GM12878 (cell line): ENCODE data around the gene C21orf91. TPM values are rescaled to one million over a fixed set of nuclear protein-coding genes. Genes with fewer than 3 reads are reported as not detected.

ENCODE experiments used
- ATAC-seq: fragments of 200-7000 bp; cut with Tn5 transposase; 3 replicates; pipeline ENCODE4 v1.9.1; 2020; ENCODE audit warnings: mild to moderate bottlenecking, moderate library complexity
- BruUV-seq: library from RNA; stranded (reverse); fragments of 400-500 nt; replicated peaks from 2 replicates; lab custom pipeline; 2021; lab: Mats Ljungman, UMichigan
- CTCF ChIA-PET: fragments of 300-600 bp; sonication (Branson Sonifier 250); formaldehyde crosslinking; extraction: SDS; loops from one replicate; lab custom pipeline; 2021; ENCODE audit warnings: inconsistent platforms; lab: Yijun Ruan, JAX
- POLR2A ChIA-PET: fragments of 350-600 bp; formaldehyde crosslinking; extraction: SDS; loops from one replicate; lab custom pipeline; 2021; ENCODE audit warnings: inconsistent platforms; lab: Charles Lee
- RAD21 ChIA-PET: fragments of 300-600 bp; sonication (Branson Sonifier 250); formaldehyde crosslinking; loops from one replicate; lab custom pipeline; 2023; ENCODE audit warnings: antibody characterized with exemption; ENCODE audit not compliant: unreplicated experiment; lab: Charles Lee
- SMC1A ChIA-PET: fragments of 300-600 bp; sonication (Branson Sonifier 250); formaldehyde crosslinking; loops from one replicate; lab custom pipeline; 2023; ENCODE audit not compliant: unreplicated experiment, uncharacterized antibody; lab: Charles Lee
- DNase-seq: peaks from one replicate; pipeline ENCODE4 v3.0.0-alpha.2; 2011; ENCODE audit warnings: low read depth, low spot score
- FAIRE-seq: peaks from 3 replicates; lab custom pipeline; 2011; peaks lifted over from hg19 to GRCh38; lab: Jason Lieb, UNC
- H2AFZ ChIP-seq: 2 replicates; pipeline ENCODE4 v1.6.0; 2011; ENCODE audit warnings: low read depth, low read length, control low read depth; ENCODE audit not compliant: control insufficient read depth
- H3K27ac ChIP-seq: 2 replicates; pipeline ENCODE4 v1.5.1; 2011; ENCODE audit warnings: control low read depth; ENCODE audit not compliant: control insufficient read depth, insufficient read depth
- H3K27me3 ChIP-seq, 2 experiments: replicated peaks in 1 of 2; 2 replicates each; pipeline versions ENCODE4 v1.6.0 to v1.6.1; 2011; ENCODE audit warnings: low read length in 1 of 2; ENCODE audit not compliant: control insufficient read depth in 2 of 2, insufficient read depth in 2 of 2
- H3K36me3 ChIP-seq, 2 experiments: 2 replicates each; pipeline ENCODE4 v1.5.1; 2011; ENCODE audit warnings: low read length in 1 of 2; ENCODE audit not compliant: control insufficient read depth in 2 of 2, insufficient read depth in 2 of 2
- H3K4me1 ChIP-seq: 2 replicates; pipeline ENCODE4 v1.6.1; 2011; ENCODE audit warnings: mild to moderate bottlenecking, low read length, moderate library complexity, mixed read lengths; ENCODE audit not compliant: control insufficient read depth, insufficient read depth
- H3K4me2 ChIP-seq: 2 replicates; pipeline ENCODE4 v1.6.0; 2011; ENCODE audit warnings: control low read depth; ENCODE audit not compliant: control insufficient read depth, insufficient read depth
- H3K4me3 ChIP-seq: fragments of 200-600 bp; sonication (generic); 2 replicates; pipeline ENCODE4 v1.5.1; 2016
- H3K79me2 ChIP-seq: 2 replicates; pipeline ENCODE4 v1.6.0; 2011; ENCODE audit warnings: low read length; ENCODE audit not compliant: control insufficient read depth, insufficient read depth
- H3K9ac ChIP-seq: 2 replicates; pipeline ENCODE4 v1.8.0; 2011; ENCODE audit warnings: low read length, control low read depth, mixed read lengths; ENCODE audit not compliant: control insufficient read depth, insufficient read depth
- H3K9me3 ChIP-seq: replicated peaks from 3 replicates; pipeline ENCODE4 v1.5.1; 2011; ENCODE audit warnings: mild to moderate bottlenecking, low read length; ENCODE audit not compliant: control insufficient read depth, insufficient read depth
- H4K20me1 ChIP-seq: 2 replicates; pipeline ENCODE4 v1.6.0; 2011; ENCODE audit not compliant: control insufficient read depth, insufficient read depth
- ATF7 ChIP-seq: fragments of 450-650 bp; IDR thresholded peaks from 2 replicates; pipeline ENCODE4 v1.6.1; 2016; ENCODE audit warnings: low read depth, mild to moderate bottlenecking
- CHD4 ChIP-seq: fragments of 200-600 bp; sonication (generic); IDR thresholded peaks from 2 replicates; pipeline ENCODE4 v1.6.1; 2016; ENCODE audit warnings: mild to moderate bottlenecking
- MEF2A ChIP-seq: IDR thresholded peaks from 2 replicates; pipeline ENCODE4 v1.6.1; 2011; ENCODE audit warnings: low read depth, mild to moderate bottlenecking, low read length, moderate library complexity; ENCODE audit not compliant: insufficient read depth
- NFIC ChIP-seq: IDR thresholded peaks from 2 replicates; pipeline ENCODE4 v1.6.1; 2012; ENCODE audit warnings: low read depth, mild to moderate bottlenecking, inconsistent platforms, low read length, moderate library complexity
- NFXL1 ChIP-seq: fragments of 450-650 bp; IDR thresholded peaks from 2 replicates; pipeline ENCODE4 v1.6.1; 2017; ENCODE audit warnings: antibody characterized with exemption, mild to moderate bottlenecking, borderline replicate concordance
- NFYB ChIP-seq: IDR thresholded peaks from 2 replicates; pipeline ENCODE4 v1.6.1; 2011; ENCODE audit warnings: low read depth, mild to moderate bottlenecking, low read length, improper control_type of control experiment, moderate library complexity; ENCODE audit not compliant: insufficient read depth
- NR2F1 ChIP-seq: fragments of 450-650 bp; conservative IDR thresholded peaks from 2 replicates; pipeline ENCODE4 v1.6.1; 2017; ENCODE audit warnings: mild to moderate bottlenecking
- SMAD1 ChIP-seq: fragments of 450-650 bp; IDR thresholded peaks from 2 replicates; pipeline ENCODE4 v1.6.1; 2018; ENCODE audit warnings: mild to moderate bottlenecking, low read depth; ENCODE audit not compliant: partially characterized antibody
- ZBED1 ChIP-seq: IDR thresholded peaks from 2 replicates; pipeline ENCODE4 v1.6.1; 2016; ENCODE audit warnings: borderline replicate concordance
- ZBTB40 ChIP-seq: fragments of 450-650 bp; IDR thresholded peaks from 2 replicates; pipeline ENCODE4 v1.6.1; 2016; ENCODE audit warnings: mild to moderate bottlenecking, moderate library complexity, borderline replicate concordance
- ZNF384 ChIP-seq: IDR thresholded peaks from 2 replicates; pipeline ENCODE4 v1.6.1; 2012; ENCODE audit warnings: low read depth, mild to moderate bottlenecking, low read length, improper control_type of control experiment, borderline replicate concordance
- WGBS: methylation state at CpG from one replicate; pipeline ENCODE4 v1.1.6; 2016; ENCODE audit warnings: low lambda C conversion rate; ENCODE audit not compliant: insufficient replicate concordance, insufficient coverage; ENCODE audit errors: missing lambda C conversion rate; 5-methylcytosine and 5-hydroxymethylcytosine counted together
- in situ Hi-C: fragments of 300-500 bp; cut with MboI; formaldehyde crosslinking; loops from 9 replicates; pipeline ENCODE4 v1.14.3; 2018; ENCODE audit warnings: mixed read lengths
- intact Hi-C: fragments of 100-400 bp; cut with micrococcal nuclease; formaldehyde crosslinking; loops from one replicate; pipeline ENCODE4 v1.14.2; 2022; ENCODE audit not compliant: unreplicated experiment
- polyA plus RNA-seq, 11 experiments: library from polyadenylated mRNA; depleted of rRNA in 4 of 11; unstranded in 6 of 11; stranded (reverse) in 5 of 11; fragments of >200 nt; fragmentation: Nextera tagmentation in 4 of 11; fragmentation: Illumina TruSeq in 1 of 11; extraction: Ambion mirVana in 4 of 11; extraction: Trizol in 1 of 11; gene quantifications; 1 replicate in 1 of 11; 2 replicates in 10 of 11; pipeline versions ENCODE4 v1.2.1 to v1.2.3, GENCODE V29; 2011 to 2016; ENCODE audit warnings: inconsistent platforms in 2 of 11, missing spikeins in 2 of 11, low read depth in 1 of 11
- total RNA-seq, 4 experiments: library from RNA; depleted of rRNA in 3 of 4; stranded (reverse); fragments of >200 nt in 3 of 4; fragmentation: Illumina TruSeq in 1 of 4; extraction: Trizol in 1 of 4; gene quantifications; 2 replicates each; pipeline versions ENCODE4 v1.2.1 to v1.2.3, GENCODE V29; 2013 to 2021
- TF ChIP-seq, protein P1 (sequence below): IDR thresholded peaks from 2 replicates; pipeline ENCODE4 v1.6.1; 2012; ENCODE audit warnings: low read length, inconsistent platforms

C21orf91 gene
- total and polyA plus RNA-seq, 10 of the 15 experiments (the other 5 are each of a cell fraction or from before 2014, with no cell fraction given): 9.3 to 40.3 (median 29.8) TPM

- Histone ChIP-seq H4K20me1 (no peaks in the 10 kb centered on the region), H3K9me3 (peaks cover 2% of the 10 kb centered on the region; the same call in 2 of the 3 replicates), H3K9ac (no peak overlapping the region), H3K4me3 (no peak overlapping the region), H3K27ac (peak overlapping the region; percentile 91), H3K79me2 (no peaks in the 10 kb centered on the region), H3K27me3 (no peaks in the 10 kb centered on the region), H3K4me2 (peak overlapping the region; percentile 52), H2AFZ (no peak overlapping the region), H3K4me1 (peaks cover 63% of the 10 kb centered on the region), H3K36me3 (peaks cover 0 to 3% of the 10 kb centered on the region in 2 experiments; a peak in 2 of 4 replicates)
- CTCF ChIA-PET: interaction anchor here (0.8 to 5.8 kb wide), 11 partner anchors 10 to 172 kb away, joined by 3 to 48 read pairs (median 3); partner anchors contain the start of gene C21orf91
- 74% methylated on average over 5 of the region's 5 CpGs for WGBS
- no peak for TF ChIP-seq MEF2A
- no peak for TF ChIP-seq ZNF384
- no peak for TF ChIP-seq ZBTB40
- TF ChIP-seq NFIC: no peak
- TF ChIP-seq NFXL1: no peak
- TF ChIP-seq NR2F1: no peak
- TF ChIP-seq ZBED1: no peak
- TF ChIP-seq CHD4: no peak
- TF ChIP-seq NFYB: no peak
- no peak for TF ChIP-seq SMAD1
- TF ChIP-seq ATF7: no peak
- TF ChIP-seq, protein P1, sequence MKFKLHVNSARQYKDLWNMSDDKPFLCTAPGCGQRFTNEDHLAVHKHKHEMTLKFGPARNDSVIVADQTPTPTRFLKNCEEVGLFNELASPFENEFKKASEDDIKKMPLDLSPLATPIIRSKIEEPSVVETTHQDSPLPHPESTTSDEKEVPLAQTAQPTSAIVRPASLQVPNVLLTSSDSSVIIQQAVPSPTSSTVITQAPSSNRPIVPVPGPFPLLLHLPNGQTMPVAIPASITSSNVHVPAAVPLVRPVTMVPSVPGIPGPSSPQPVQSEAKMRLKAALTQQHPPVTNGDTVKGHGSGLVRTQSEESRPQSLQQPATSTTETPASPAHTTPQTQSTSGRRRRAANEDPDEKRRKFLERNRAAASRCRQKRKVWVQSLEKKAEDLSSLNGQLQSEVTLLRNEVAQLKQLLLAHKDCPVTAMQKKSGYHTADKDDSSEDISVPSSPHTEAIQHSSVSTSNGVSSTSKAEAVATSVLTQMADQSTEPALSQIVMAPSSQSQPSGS: no peak
- POLR2A ChIA-PET: interaction anchor here (0.9 to 2.3 kb wide), 6 partner anchors 10 to 170 kb away, joined by 3 to 13 read pairs (median 5); partner anchors contain the start of gene C21orf91
- SMC1A ChIA-PET: interaction anchor here (0.7 to 5.8 kb wide), 19 partner anchors 10 to 196 kb away, joined by 3 to 100 read pairs (median 6); partner anchors contain the start of gene C21orf91
- intact Hi-C loops (loop anchor here (2.0 to 5.0 kb wide), 6 partner anchors 39 to 169 kb away; partner anchors contain the start of gene BTG3), in situ Hi-C loops (loop anchor here (5.0 kb wide), 1 partner anchor 169 kb away; the partner anchor contains the start of gene BTG3)
- ATAC-seq (no peak), DNase-seq (no peak), FAIRE-seq (no peak)
- RAD21 ChIA-PET: interaction anchor here (0.8 to 5.8 kb wide), 11 partner anchors 12 to 141 kb away, joined by 3 to 72 read pairs (median 7); partner anchors contain the start of gene C21orf91
- no TSS peak for BruUV-seq
Measured at GRCh38 chr21:17781524-17781923, 37.6 kb downstream of the C21orf91 start.
